ENCODE measurements around the gene KRT82. TPM values are rescaled to one million over a fixed set of nuclear protein-coding genes. Genes with fewer than 3 reads are reported as not detected.

KRT82 gene
- total RNA-seq, 2 donors from 2014 or later = not detected

DNA sequence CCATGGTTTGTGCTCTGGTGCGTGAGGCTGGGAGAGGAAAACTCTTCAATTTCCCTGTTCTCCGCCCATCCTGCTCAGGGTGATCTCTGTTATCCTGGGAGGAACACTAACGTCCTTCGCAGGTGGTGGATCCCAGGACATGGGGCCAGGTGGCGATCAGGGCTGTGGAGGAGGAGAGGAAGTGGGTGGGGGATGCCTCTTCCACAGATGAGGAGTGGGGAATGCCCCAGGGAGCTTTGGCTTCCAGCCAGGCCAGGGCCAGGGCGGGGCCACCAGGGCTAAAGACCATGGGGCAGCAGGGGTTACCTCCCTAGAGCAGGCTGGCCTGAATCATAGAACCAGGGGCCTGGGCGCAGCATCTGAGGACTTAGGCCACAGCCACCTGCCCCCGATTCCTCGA lies 31.4 kb upstream of the KRT82 start:
- H3K27me3 ChIP-seq = no peaks in the 10 kb centered on the region
- TF ChIP-seq, protein P1, sequence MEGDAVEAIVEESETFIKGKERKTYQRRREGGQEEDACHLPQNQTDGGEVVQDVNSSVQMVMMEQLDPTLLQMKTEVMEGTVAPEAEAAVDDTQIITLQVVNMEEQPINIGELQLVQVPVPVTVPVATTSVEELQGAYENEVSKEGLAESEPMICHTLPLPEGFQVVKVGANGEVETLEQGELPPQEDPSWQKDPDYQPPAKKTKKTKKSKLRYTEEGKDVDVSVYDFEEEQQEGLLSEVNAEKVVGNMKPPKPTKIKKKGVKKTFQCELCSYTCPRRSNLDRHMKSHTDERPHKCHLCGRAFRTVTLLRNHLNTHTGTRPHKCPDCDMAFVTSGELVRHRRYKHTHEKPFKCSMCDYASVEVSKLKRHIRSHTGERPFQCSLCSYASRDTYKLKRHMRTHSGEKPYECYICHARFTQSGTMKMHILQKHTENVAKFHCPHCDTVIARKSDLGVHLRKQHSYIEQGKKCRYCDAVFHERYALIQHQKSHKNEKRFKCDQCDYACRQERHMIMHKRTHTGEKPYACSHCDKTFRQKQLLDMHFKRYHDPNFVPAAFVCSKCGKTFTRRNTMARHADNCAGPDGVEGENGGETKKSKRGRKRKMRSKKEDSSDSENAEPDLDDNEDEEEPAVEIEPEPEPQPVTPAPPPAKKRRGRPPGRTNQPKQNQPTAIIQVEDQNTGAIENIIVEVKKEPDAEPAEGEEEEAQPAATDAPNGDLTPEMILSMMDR (IDR thresholded peaks at IDR 0.05) = no peak

DNA sequence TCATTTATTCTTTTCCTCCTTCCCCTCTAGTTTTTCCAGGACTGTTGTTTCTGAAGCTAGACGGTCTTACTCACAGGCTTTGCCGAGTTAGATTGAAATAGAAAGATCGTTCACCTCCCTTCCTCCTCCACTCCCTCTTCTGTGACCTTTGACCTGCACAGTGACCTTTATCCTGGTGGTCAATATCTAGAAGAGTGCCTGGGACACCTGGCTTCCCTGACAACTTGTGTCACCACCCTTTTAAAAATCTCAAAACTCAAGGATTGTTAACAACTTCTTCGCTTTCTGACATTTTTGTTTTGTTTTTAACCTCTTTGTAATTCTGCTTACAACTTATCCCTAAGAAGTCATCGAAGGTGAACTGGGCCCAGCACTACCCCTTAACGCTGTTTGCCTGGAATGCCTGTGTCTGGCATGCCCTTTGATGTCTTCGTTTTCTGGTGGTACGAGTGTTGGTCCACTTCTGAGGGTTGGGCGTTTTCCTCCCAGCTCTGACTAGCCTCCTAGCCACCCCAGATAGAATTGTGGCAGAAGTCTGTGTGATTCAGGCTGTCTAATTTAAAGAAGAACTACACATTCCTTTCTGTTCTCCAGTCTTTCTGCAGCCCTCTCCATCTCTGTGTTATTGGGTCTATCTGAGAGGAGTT lies 30.8 kb upstream of the KRT82 start:
- no peaks in the 10 kb centered on the region for H3K27me3 ChIP-seq
- H3K36me3 ChIP-seq = no peaks in the 10 kb centered on the region
- no peak overlapping the region for H3K4me3 ChIP-seq
- peaks cover 0 to 5% of the 10 kb centered on the region in 2 donors for H3K4me1 ChIP-seq
- H3K9me3 ChIP-seq = no peaks in the 10 kb centered on the region
- TF ChIP-seq, protein P1 (IDR thresholded peaks at IDR 0.05) = no peak
- no peak for DNase-seq (ENCODE audit: low spot score)
- no peak overlapping the region for H3K27ac ChIP-seq

More for the DNA sequence above, 31.4 kb upstream of the KRT82 start:
- H3K27ac ChIP-seq = no peak overlapping the region
- no peaks in the 10 kb centered on the region for H3K9me3 ChIP-seq
- peaks cover 0 to 5% of the 10 kb centered on the region in 2 donors for H3K4me1 ChIP-seq
- DNase-seq (ENCODE audit: low spot score) = peak; percentile 44
- H3K36me3 ChIP-seq = no peaks in the 10 kb centered on the region
- H3K4me3 ChIP-seq = no peak overlapping the region

DNA sequence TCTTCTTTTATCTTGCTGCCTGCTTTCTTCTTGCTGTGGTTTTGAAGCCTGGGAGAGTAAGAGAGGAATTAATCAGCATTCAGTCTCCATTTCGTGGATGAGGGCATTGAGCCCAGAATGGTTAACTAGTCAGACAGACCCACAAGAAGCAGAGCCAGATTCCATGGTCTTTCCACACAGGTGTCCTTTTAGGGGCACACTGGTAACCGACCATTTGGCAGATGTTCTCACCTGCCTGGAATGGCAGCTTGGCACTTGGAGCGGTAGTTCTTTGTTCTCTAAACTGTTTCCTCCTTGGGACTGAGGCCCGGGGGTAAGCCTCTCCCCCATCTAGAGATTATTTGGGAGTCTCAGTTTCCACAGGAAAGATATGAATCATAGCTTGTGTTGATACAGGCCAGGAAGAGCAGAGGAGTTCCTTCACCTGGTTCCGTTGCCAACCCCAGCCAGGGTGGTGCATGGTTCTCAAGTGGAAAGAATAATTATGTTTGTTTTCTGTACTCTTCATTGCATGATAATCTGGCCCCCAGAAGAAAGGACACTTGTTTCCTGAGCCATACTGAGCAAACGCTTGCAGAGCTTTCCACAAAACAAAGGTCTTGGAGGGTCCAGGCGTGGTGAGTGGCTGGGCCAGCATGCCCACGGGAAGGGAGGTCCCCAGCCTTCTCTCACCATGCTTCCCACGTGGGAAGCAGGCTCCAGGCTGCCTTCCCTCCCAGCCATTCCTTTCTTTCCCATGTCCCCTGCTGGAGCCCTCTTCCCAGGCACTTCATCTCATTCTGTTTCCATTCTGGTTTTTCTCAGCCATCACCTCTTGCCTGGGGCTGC lies 30.1 kb upstream of the KRT82 start:
- TF ChIP-seq, protein P1 (IDR thresholded peaks at IDR 0.05) = no peak
- H3K27ac ChIP-seq = no peak overlapping the region
- no peak overlapping the region for H3K4me3 ChIP-seq
- no peaks in the 10 kb centered on the region for H3K27me3 ChIP-seq
- peak; percentile 57 for DNase-seq (ENCODE audit: low spot score)
- H3K36me3 ChIP-seq = no peaks in the 10 kb centered on the region
- H3K9me3 ChIP-seq = no peaks in the 10 kb centered on the region
- no peaks in the 10 kb centered on the region for H3K4me1 ChIP-seq

DNA sequence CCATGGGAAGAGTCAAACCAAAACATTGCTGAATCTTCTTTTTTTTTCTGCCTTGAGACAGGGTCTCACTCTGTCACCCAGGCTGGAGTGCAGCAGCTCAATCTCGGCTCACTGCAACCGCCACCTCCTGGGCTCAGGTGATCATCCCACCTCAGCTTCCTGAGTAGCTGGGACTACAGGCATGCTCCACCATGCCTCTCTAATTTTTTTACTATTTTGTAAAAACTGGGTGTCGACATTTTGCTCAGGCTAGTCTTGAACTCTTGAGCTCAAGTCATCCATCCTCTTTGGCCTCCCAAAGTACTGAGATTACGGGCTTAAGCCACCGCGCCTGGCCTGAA lies 29.5 kb upstream of the KRT82 start:
- H3K4me3 ChIP-seq = no peak overlapping the region
- TF ChIP-seq, protein P1 (IDR thresholded peaks at IDR 0.05) = no peak

DNA sequence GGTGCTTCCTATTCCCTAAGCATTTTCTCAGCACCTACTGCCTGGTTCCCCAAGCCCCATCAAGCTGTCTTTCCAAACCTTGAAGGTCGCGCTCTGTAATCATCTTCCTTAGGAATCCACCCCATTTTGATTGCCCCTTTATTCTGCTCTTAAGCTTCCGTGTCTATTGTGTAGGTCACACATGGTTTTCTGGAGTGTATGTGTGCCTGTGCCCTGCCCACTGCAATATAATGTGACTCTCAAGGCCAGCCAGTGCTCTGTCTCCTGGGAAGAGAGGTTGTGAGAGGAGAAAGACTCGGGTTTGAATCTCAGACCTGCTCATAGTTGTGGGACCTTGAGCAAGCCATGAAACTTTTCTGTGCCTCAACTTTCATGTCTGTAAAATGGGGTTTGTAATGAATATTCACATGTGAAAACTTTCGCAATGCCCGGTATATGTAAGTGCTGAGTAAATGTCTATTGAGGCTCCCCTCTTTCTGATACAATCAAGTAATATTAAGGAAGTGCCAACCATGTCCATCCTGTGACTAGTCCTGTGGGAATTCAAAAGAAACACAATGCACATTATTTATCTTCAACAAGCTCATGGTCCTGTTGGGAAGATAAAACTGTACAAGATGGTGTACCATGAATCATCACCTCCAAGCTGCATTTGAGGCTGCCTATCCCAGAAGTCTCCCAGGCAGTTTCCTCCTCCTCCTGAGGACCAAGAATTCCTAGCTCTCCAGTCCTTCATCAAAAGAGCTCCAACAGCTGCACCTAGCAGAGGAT lies 28.8 kb upstream of the KRT82 start:
- TF ChIP-seq, protein P1 (IDR thresholded peaks at IDR 0.05) = no peak
- no peaks in the 10 kb centered on the region for H3K27me3 ChIP-seq
- no peak overlapping the region for H3K27ac ChIP-seq
- H3K36me3 ChIP-seq = no peaks in the 10 kb centered on the region
- H3K4me3 ChIP-seq = no peak overlapping the region
- H3K4me1 ChIP-seq = no peaks in the 10 kb centered on the region
- no peak for DNase-seq (ENCODE audit: low spot score)
- H3K9me3 ChIP-seq = no peaks in the 10 kb centered on the region

More for the DNA sequence above, 29.5 kb upstream of the KRT82 start:
- Histone ChIP-seq H3K9me3 (no peaks in the 10 kb centered on the region), H3K4me1 (no peaks in the 10 kb centered on the region), H3K36me3 (no peaks in the 10 kb centered on the region), H3K27me3 (no peaks in the 10 kb centered on the region), H3K27ac (no peak overlapping the region)
- DNase-seq (ENCODE audit: low spot score) = no peak
